Prostate gland (tissue), 2 donors: ENCODE data around the gene PRAMEF18.

Experiments
- CTCF ChIP-seq, 4 experiments: fragments of 200-600 bp in 2 of 4; fragments of 450-650 bp in 2 of 4; sonication (generic) in 2 of 4; IDR thresholded peaks; 1 replicate in 3 of 4; 2 replicates in 1 of 4; pipeline ENCODE4 v1.5.1; 2016 to 2019; ENCODE audit warnings: antibody characterized with exemption in 4 of 4, mild to moderate bottlenecking in 2 of 4, moderate library complexity in 2 of 4
- POLR2A ChIP-seq: fragments of 450-650 bp; IDR thresholded peaks from one replicate; pipeline ENCODE4 v1.6.1; 2016; ENCODE audit warnings: antibody characterized with exemption, mild to moderate bottlenecking

GRCh38 chr1:13228343-13228781 lies 2.4 kb upstream of the PRAMEF18 start:
- TF ChIP-seq CTCF (IDR thresholded peaks at IDR 0.05) (no peak), POLR2A (no peak)
